ENCODE results near the gene CIT.

- TF ChIP-seq REST (IDR thresholded peaks at IDR 0.05; ENCODE audit: insufficient read depth in 1 of 2, low read depth in 2 of 2, low read length in 1 of 2) (no peak), CTCF (IDR thresholded peaks at IDR 0.05) (no peak), POLR2AphosphoS5 (IDR thresholded peaks at IDR 0.05; ENCODE audit: low read depth, low read length) (no peak), SIN3A (IDR thresholded peaks at IDR 0.05; ENCODE audit: borderline replicate concordance, insufficient read depth, low read depth, low read length) (no peak), TCF7L2 (IDR thresholded peaks at IDR 0.05; ENCODE audit: low read depth, low read length) (no peak)
Measured at GRCh38 chr12:119721306-119721705, 155.8 kb downstream of the CIT start.
